Lower lobe of right lung (tissue), 2 donors: ENCODE data around the gene LAT. TPM values are rescaled to one million over a fixed set of nuclear protein-coding genes. Genes with fewer than 3 reads are reported as not detected.
"Not testable (repeated sequence)": the region's sequence is repeated elsewhere in the genome, so short reads cannot be mapped to it uniquely, and the experiment has no call there.

Source experiments
- ATAC-seq, 2 donors: fragments of 200-7000 bp; cut with Tn5 transposase; one replicate each; pipeline ENCODE4 v1.9.1; 2020 to 2022; ENCODE audit warnings: mild to moderate bottlenecking in 2 of 2, moderate library complexity in 2 of 2
- DNase-seq: peaks from one replicate; pipeline ENCODE4 v3.0.0-alpha.2; 2020
- H3K27ac ChIP-seq: fragments of 200-600 bp; one replicate; pipeline ENCODE4 v1.8.0; 2022
- H3K27me3 ChIP-seq: fragments of 200-600 bp; one replicate; pipeline ENCODE4 v1.8.0; 2022; ENCODE audit warnings: low read depth
- H3K36me3 ChIP-seq: fragments of 200-600 bp; one replicate; pipeline ENCODE4 v1.8.0; 2022; ENCODE audit warnings: mild to moderate bottlenecking
- H3K4me1 ChIP-seq: fragments of 200-600 bp; one replicate; pipeline ENCODE4 v1.8.0; 2022
- H3K4me3 ChIP-seq: fragments of 200-600 bp; one replicate; pipeline ENCODE4 v1.8.0; 2022; ENCODE audit warnings: mild to moderate bottlenecking
- H3K9me3 ChIP-seq: fragments of 200-600 bp; one replicate; pipeline ENCODE4 v1.8.0; 2022
- intact Hi-C: fragments of 100-400 bp; cut with DNase I; formaldehyde crosslinking; loops from one replicate; pipeline ENCODE4 v1.11.0; 2022
- total RNA-seq: library from RNA; stranded (reverse); fragmentation: NEBNext Ultra II Directional; extraction: Animal tissue kit (Norgen Biotek cat#: 25700); gene quantifications from one replicate; pipeline ENCODE4 v1.2.1, GENCODE V29; 2021
- TF ChIP-seq, protein P1 (sequence below): fragments of 200-600 bp; IDR thresholded peaks from one replicate; pipeline ENCODE4 v1.8.0; 2022; ENCODE audit warnings: antibody characterized with exemption, mild to moderate bottlenecking
- donor health status: DM: no; HTN: yes; CAD: no; lungs with severe emphysema.

LAT gene
- total RNA-seq, 1 donor from 2014 or later: 17.8 TPM

- ATAC-seq (no peak), DNase-seq (no peak)
- H3K4me1 ChIP-seq: peaks cover 7% of the 10 kb centered on the region
- intact Hi-C loops: no loop called here
- H3K36me3 ChIP-seq: no peaks in the 10 kb centered on the region
- H3K4me3 ChIP-seq: no peak overlapping the region
- H3K9me3 ChIP-seq: no peaks in the 10 kb centered on the region
- TF ChIP-seq, protein P1, sequence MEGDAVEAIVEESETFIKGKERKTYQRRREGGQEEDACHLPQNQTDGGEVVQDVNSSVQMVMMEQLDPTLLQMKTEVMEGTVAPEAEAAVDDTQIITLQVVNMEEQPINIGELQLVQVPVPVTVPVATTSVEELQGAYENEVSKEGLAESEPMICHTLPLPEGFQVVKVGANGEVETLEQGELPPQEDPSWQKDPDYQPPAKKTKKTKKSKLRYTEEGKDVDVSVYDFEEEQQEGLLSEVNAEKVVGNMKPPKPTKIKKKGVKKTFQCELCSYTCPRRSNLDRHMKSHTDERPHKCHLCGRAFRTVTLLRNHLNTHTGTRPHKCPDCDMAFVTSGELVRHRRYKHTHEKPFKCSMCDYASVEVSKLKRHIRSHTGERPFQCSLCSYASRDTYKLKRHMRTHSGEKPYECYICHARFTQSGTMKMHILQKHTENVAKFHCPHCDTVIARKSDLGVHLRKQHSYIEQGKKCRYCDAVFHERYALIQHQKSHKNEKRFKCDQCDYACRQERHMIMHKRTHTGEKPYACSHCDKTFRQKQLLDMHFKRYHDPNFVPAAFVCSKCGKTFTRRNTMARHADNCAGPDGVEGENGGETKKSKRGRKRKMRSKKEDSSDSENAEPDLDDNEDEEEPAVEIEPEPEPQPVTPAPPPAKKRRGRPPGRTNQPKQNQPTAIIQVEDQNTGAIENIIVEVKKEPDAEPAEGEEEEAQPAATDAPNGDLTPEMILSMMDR: no peak
- H3K27ac ChIP-seq: no peak overlapping the region
- no peaks in the 10 kb centered on the region for H3K27me3 ChIP-seq
Observed at GRCh38 chr16:28938721-28939120, 46.1 kb upstream of the LAT start.

GRCh38 chr16:28939825-28940224 lies 45.0 kb upstream of the LAT start:
- H3K27me3 ChIP-seq, H3K4me3 ChIP-seq, intact Hi-C loops, H3K9me3 ChIP-seq, H3K27ac ChIP-seq, H3K4me1 ChIP-seq, DNase-seq, H3K36me3 ChIP-seq, ATAC-seq: not testable (repeated sequence)

- ATAC-seq: no peak
- intact Hi-C loops: no loop called here
- Histone ChIP-seq H3K9me3 (no peaks in the 10 kb centered on the region), H3K4me3 (no peak overlapping the region), H3K36me3 (no peaks in the 10 kb centered on the region), H3K4me1 (peaks cover 10% of the 10 kb centered on the region), H3K27me3 (no peaks in the 10 kb centered on the region), H3K27ac (no peak overlapping the region)
- TF ChIP-seq, protein P1: no peak
- no peak for DNase-seq
Observed at GRCh38 chr16:28943281-28943680, 41.6 kb upstream of the LAT start.

GRCh38 chr16:28946681-28947080 lies 38.2 kb upstream of the LAT start:
- Histone ChIP-seq H3K4me1 (peaks cover 12% of the 10 kb centered on the region), H3K27ac (no peak overlapping the region), H3K9me3 (no peaks in the 10 kb centered on the region), H3K36me3 (no peaks in the 10 kb centered on the region), H3K27me3 (no peaks in the 10 kb centered on the region), H3K4me3 (no peak overlapping the region)
- ATAC-seq: no peak
- no peak for DNase-seq
- TF ChIP-seq, protein P1: no peak
- intact Hi-C loops: no loop called here

DNA sequence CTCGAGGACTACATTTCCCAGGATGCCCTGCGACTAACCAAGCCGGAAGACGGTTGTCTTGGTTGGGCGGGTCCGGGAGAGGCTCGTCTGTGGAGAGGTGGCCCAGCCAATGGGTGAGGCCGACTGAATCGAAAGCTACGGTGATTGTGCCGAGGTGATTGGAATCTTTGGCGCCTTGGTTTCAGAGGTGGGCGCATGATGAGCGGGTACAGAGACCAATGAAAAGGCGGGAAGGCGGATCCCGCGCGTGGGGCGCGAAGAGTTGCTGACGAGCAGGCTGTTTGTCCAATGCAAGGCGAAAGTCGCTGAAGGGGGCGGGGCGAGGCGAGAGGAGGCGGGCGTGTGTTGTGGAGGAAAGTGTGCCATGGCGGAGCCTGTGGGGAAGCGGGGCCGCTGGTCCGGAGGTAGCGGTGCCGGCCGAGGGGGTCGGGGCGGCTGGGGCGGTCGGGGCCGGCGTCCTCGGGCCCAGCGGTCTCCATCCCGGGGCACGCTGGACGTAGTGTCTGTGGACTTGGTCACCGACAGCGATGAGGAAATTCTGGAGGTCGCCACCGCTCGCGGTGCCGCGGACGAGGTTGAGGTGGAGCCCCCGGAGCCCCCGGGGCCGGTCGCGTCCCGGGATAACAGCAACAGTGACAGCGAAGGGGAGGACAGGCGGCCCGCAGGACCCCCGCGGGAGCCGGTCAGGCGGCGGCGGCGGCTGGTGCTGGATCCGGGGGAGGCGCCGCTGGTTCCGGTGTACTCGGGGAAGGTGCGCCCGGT lies 34.0 kb upstream of the LAT start, which contains the start of gene NFATC2IP:
TSS of gene NFATC2IP (plus strand) at position 290 of the 762 bp plus-strand sequence. CDS start at position 365, 75 bp downstream.
- H3K4me1 ChIP-seq: peaks cover 11% of the 10 kb centered on the region
- H3K9me3 ChIP-seq: no peaks in the 10 kb centered on the region
- DNase-seq (peak; percentile 99), ATAC-seq (peak; percentile 98 to 99)
- TF ChIP-seq, protein P1: no peak
- peaks cover 35% of the 10 kb centered on the region for H3K36me3 ChIP-seq
- H3K4me3 ChIP-seq: peak within 1 kb of the TSS; percentile 87
- intact Hi-C loops: no loop called here
- peak within 1 kb of the TSS; percentile 88 for H3K27ac ChIP-seq
- H3K27me3 ChIP-seq: no peaks in the 10 kb centered on the region

- H3K27me3 ChIP-seq: no peaks in the 10 kb centered on the region
- H3K36me3 ChIP-seq: peaks cover 42% of the 10 kb centered on the region
- intact Hi-C loops: no loop called here
- H3K4me1 ChIP-seq: peaks cover 8% of the 10 kb centered on the region
- H3K27ac ChIP-seq: peak overlapping the region; percentile 88
- ATAC-seq (peak; percentile 63 to 67), DNase-seq (no peak)
- TF ChIP-seq, protein P1: no peak
- H3K4me3 ChIP-seq: peak overlapping the region; percentile 87
- no peaks in the 10 kb centered on the region for H3K9me3 ChIP-seq
Observed at GRCh38 chr16:28951410-28951943, 33.4 kb upstream of the LAT start.
